Measurements from ENCODE around the gene R3HDM4. TPM values are rescaled to one million over a fixed set of nuclear protein-coding genes. Genes with fewer than 3 reads are reported as not detected.
A peak's percentile ranks its signal among the peaks of the same experiment; 100 is the strongest.

The R3HDM4 gene
- total and polyA plus RNA-seq, 9 of the 15 experiments (the other 6 are each of a cell fraction or from before 2014, with no cell fraction given), result 3.2 to 154 (median 59.0) TPM

- no peak for TF ChIP-seq RFX1 (IDR thresholded peaks at IDR 0.05)
- TF ChIP-seq SIN3B (IDR thresholded peaks at IDR 0.05; ENCODE audit: low read depth), result no peak
- TF ChIP-seq SIN3A (IDR thresholded peaks at IDR 0.05; ENCODE audit: borderline replicate concordance in 2 of 2, control insufficient read depth in 1 of 2, low read depth in 2 of 2, low read length in 2 of 2), result 0 out of 4 replicates have a peak, but pooled peaks of 1 of the 2 experiments have one; percentile 11
- no peak for TF ChIP-seq CSDE1 (IDR thresholded peaks at IDR 0.05)
- peak; percentile 47; the same call in 1 of the 2 replicates for TF ChIP-seq RB1 (IDR thresholded peaks at IDR 0.05; ENCODE audit: low read depth)
- no peak for TF ChIP-seq RBM22 (IDR thresholded peaks at IDR 0.05; ENCODE audit: low read depth, low read length, poor library complexity, severe bottlenecking)
- no peak; the same call in 1 of the 2 replicates for TF ChIP-seq RAD51 (IDR thresholded peaks at IDR 0.05; ENCODE audit: borderline replicate concordance, low read depth)
- TF ChIP-seq NCOA6 (IDR thresholded peaks at IDR 0.05), result no peak
- TF ChIP-seq, protein P1, sequence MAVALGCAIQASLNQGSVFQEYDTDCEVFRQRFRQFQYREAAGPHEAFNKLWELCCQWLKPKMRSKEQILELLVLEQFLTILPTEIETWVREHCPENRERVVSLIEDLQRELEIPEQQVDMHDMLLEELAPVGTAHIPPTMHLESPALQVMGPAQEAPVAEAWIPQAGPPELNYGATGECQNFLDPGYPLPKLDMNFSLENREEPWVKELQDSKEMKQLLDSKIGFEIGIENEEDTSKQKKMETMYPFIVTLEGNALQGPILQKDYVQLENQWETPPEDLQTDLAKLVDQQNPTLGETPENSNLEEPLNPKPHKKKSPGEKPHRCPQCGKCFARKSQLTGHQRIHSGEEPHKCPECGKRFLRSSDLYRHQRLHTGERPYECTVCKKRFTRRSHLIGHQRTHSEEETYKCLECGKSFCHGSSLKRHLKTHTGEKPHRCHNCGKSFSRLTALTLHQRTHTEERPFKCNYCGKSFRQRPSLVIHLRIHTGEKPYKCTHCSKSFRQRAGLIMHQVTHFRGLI (CRISPR knock-in tag; IDR thresholded peaks at IDR 0.05), result 0 out of 2 replicates have a peak, but pooled peaks have one; percentile 50
- peak; percentile 75; the same call in 1 of the 2 replicates for TF ChIP-seq EP300 (IDR thresholded peaks at IDR 0.05; ENCODE audit: low read length)
- TF ChIP-seq DIDO1 (tag; IDR thresholded peaks at IDR 0.05; ENCODE audit: low read depth), result no peak
- TF ChIP-seq HMG20B (CRISPR knock-in tag; IDR thresholded peaks at IDR 0.05), result no peak
- TF ChIP-seq, protein P2, sequence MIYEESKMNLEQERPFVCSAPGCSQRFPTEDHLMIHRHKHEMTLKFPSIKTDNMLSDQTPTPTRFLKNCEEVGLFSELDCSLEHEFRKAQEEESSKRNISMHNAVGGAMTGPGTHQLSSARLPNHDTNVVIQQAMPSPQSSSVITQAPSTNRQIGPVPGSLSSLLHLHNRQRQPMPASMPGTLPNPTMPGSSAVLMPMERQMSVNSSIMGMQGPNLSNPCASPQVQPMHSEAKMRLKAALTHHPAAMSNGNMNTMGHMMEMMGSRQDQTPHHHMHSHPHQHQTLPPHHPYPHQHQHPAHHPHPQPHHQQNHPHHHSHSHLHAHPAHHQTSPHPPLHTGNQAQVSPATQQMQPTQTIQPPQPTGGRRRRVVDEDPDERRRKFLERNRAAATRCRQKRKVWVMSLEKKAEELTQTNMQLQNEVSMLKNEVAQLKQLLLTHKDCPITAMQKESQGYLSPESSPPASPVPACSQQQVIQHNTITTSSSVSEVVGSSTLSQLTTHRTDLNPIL (CRISPR knock-in tag; IDR thresholded peaks at IDR 0.05), result no peak
- peak; percentile 67 for TF ChIP-seq ZFX (CRISPR knock-in tag; IDR thresholded peaks at IDR 0.05)
- TF ChIP-seq HDAC1 (IDR thresholded peaks at IDR 0.05), result no peak; a peak in 2 of 4 replicates
- TF ChIP-seq HNRNPH1 (optimal IDR thresholded peaks at IDR 0.05; ENCODE audit: low read depth, low read length), result no peak
- no peak for TF ChIP-seq TSC22D4 (tag; IDR thresholded peaks at IDR 0.05)
- TF ChIP-seq E2F5 (CRISPR knock-in tag; IDR thresholded peaks at IDR 0.05), result no peak
- no peak for TF ChIP-seq ETV6 (IDR thresholded peaks at IDR 0.05; ENCODE audit: borderline replicate concordance in 1 of 2, low read depth in 2 of 2, low read length in 1 of 2)
- no peak for TF ChIP-seq ETV6 (CRISPR knock-in tag; IDR thresholded peaks at IDR 0.05; ENCODE audit: borderline replicate concordance)
- TF ChIP-seq ELK1 (CRISPR knock-in tag; IDR thresholded peaks at IDR 0.05), result no peak
- TF ChIP-seq ZNF780A (CRISPR knock-in tag; IDR thresholded peaks at IDR 0.05), result no peak
- no peak for TF ChIP-seq ZKSCAN3 (CRISPR knock-in tag; IDR thresholded peaks at IDR 0.05)
- TF ChIP-seq SETDB1 (IDR thresholded peaks at IDR 0.05; ENCODE audit: low read length), result no peak
- TF ChIP-seq CBFA2T2 (conservative IDR thresholded peaks at IDR 0.05), result peak; percentile 60
Observed at GRCh38 chr19:954672-955494, 41.9 kb upstream of the R3HDM4 start (continued).

All from K562 (cell line).